ENCODE results near the gene ADCY4.

GRCh38 chr14:24323341-24323740 is 11.5 kb downstream of the ADCY4 start:
- TF ChIP-seq MYC (IDR thresholded peaks at IDR 0.05; ENCODE audit: low read depth, low read length) (no peak), CTCF (IDR thresholded peaks at IDR 0.05; ENCODE audit: low read depth, low read length) (no peak), POLR2A (IDR thresholded peaks at IDR 0.05; ENCODE audit: extremely low read depth, insufficient read length) (no peak), MAX (IDR thresholded peaks at IDR 0.05; ENCODE audit: low read depth, low read length) (no peak)
